Mucosa of descending colon (tissue), 3 donors: ENCODE measurements around the gene MPV17L. TPM values are rescaled to one million over a fixed set of nuclear protein-coding genes. Genes with fewer than 3 reads are reported as not detected.

ENCODE experiments used
- ATAC-seq: fragments of 200-7000 bp; cut with Tn5 transposase; one replicate; pipeline ENCODE4 v1.9.1; 2020; ENCODE audit warnings: mild to moderate bottlenecking, moderate library complexity
- DNase-seq, 3 donors: peaks; one replicate each; pipeline ENCODE4 v3.0.0-alpha.2; 2020
- H3K36me3 ChIP-seq: fragments of 200-600 bp; one replicate; pipeline ENCODE4 v1.8.0; 2021; ENCODE audit warnings: low read depth, mild to moderate bottlenecking
- H3K4me1 ChIP-seq: fragments of 200-600 bp; one replicate; pipeline ENCODE4 v1.8.0; 2021; ENCODE audit warnings: low read depth, mild to moderate bottlenecking
- H3K4me3 ChIP-seq: fragments of 200-600 bp; one replicate; pipeline ENCODE4 v1.8.0; 2021; ENCODE audit warnings: mild to moderate bottlenecking
- H3K9me3 ChIP-seq: fragments of 200-600 bp; one replicate; pipeline ENCODE4 v1.8.0; 2021; ENCODE audit warnings: mild to moderate bottlenecking
- intact Hi-C, 2 donors: fragments of 100-400 bp; cut with DNase I in 1 of 2; cut with micrococcal nuclease in 1 of 2; formaldehyde crosslinking; loops; one replicate each; pipeline versions ENCODE4 v1.11.0 to v1.11.1; 2022; cut with DNase I, micrococcal nuclease
- total RNA-seq, 3 donors: library from RNA; stranded (reverse); fragmentation: NEBNext Ultra II Directional in 2 of 3; extraction: Animal tissue kit (Norgen Biotek cat#: 25700) in 2 of 3; gene quantifications; one replicate each; pipeline versions ENCODE4 v1.2.1 to v1.2.4, GENCODE V29; 2021 to 2023
- TF ChIP-seq, protein P1 (sequence below): fragments of 200-600 bp; IDR thresholded peaks from one replicate; pipeline ENCODE4 v1.8.0; 2022; ENCODE audit warnings: antibody characterized with exemption, mild to moderate bottlenecking
- donor health status: DM: no; HTN: no; CAD: no; lungs with moderate emphysema.
- donor health status: DM: no; HTN: no; CAD: no.
- donor health status: DM: no; HTN: yes; CAD: no.

The MPV17L gene
- total RNA-seq, 3 donors from 2014 or later: 4.8 to 9.8 (median 8.3) TPM

DNA sequence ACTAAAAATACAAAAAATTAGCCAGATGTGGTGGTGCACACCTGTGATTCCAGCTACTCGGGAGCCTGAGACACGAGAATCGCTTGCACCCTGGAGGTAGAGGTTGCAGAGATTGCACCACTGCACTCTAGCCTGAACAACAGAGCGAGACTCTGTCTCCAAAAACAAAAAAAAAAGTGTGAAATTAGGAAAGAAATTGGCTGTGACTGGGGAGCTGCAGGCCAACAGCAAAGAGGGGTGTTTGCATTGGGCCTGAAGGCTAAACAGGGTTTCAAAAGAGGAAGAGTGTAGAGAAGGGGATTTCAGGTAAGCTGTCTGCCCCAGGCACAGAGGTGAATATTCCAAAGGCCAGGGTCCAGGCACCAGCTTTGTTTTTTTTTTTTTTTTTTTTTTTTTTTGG lies 48.2 kb downstream of the MPV17L start:
- intact Hi-C loops: no loop called here
- Histone ChIP-seq H3K4me3 (no peak overlapping the region), H3K4me1 (no peaks in the 10 kb centered on the region), H3K9me3 (no peaks in the 10 kb centered on the region), H3K36me3 (no peaks in the 10 kb centered on the region)
- ATAC-seq: no peak
- no peak for DNase-seq
- TF ChIP-seq, protein P1, sequence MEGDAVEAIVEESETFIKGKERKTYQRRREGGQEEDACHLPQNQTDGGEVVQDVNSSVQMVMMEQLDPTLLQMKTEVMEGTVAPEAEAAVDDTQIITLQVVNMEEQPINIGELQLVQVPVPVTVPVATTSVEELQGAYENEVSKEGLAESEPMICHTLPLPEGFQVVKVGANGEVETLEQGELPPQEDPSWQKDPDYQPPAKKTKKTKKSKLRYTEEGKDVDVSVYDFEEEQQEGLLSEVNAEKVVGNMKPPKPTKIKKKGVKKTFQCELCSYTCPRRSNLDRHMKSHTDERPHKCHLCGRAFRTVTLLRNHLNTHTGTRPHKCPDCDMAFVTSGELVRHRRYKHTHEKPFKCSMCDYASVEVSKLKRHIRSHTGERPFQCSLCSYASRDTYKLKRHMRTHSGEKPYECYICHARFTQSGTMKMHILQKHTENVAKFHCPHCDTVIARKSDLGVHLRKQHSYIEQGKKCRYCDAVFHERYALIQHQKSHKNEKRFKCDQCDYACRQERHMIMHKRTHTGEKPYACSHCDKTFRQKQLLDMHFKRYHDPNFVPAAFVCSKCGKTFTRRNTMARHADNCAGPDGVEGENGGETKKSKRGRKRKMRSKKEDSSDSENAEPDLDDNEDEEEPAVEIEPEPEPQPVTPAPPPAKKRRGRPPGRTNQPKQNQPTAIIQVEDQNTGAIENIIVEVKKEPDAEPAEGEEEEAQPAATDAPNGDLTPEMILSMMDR: no peak

- ATAC-seq (no peak), DNase-seq (no peak)
- no peaks in the 10 kb centered on the region for H3K4me1 ChIP-seq
- no peaks in the 10 kb centered on the region for H3K9me3 ChIP-seq
- no peak overlapping the region for H3K4me3 ChIP-seq
- no peaks in the 10 kb centered on the region for H3K36me3 ChIP-seq
- intact Hi-C loops: no loop called here
- TF ChIP-seq, protein P1: no peak
These were observed 48.7 kb downstream of the MPV17L start for GRCh38 chr16:15444264-15444663.

- H3K9me3 ChIP-seq: no peaks in the 10 kb centered on the region
- intact Hi-C loops: no loop called here
- no peak for DNase-seq
- H3K4me1 ChIP-seq: no peaks in the 10 kb centered on the region
- no peak for ATAC-seq
- H3K36me3 ChIP-seq: no peaks in the 10 kb centered on the region
- TF ChIP-seq, protein P1: no peak
- H3K4me3 ChIP-seq: no peak overlapping the region
These were observed 49.9 kb downstream of the MPV17L start for GRCh38 chr16:15445450-15445849.

DNA sequence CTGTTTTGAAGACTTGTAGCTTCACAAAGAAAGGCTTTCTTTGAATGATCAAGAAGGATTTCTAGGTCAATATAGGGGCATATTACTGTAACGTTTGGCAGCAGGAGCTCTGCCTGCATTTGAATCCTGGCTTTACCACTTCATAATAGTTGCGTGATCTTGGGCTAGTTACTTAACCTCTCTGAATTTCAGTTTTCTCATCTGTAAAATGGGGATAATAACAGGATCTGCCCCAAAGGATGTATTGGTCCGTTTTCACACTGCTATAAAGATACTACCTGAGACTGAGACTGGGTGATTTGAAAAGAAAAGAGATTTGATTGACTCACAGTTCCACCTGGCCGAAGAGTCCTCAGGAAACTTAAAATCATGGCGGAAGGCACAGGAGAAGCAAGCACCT lies 51.3 kb downstream of the MPV17L start:
- Histone ChIP-seq H3K36me3 (no peaks in the 10 kb centered on the region), H3K9me3 (no peaks in the 10 kb centered on the region), H3K4me1 (no peaks in the 10 kb centered on the region), H3K4me3 (no peak overlapping the region)
- DNase-seq (no peak), ATAC-seq (no peak)
- intact Hi-C loops: no loop called here
- TF ChIP-seq, protein P1: no peak

DNA sequence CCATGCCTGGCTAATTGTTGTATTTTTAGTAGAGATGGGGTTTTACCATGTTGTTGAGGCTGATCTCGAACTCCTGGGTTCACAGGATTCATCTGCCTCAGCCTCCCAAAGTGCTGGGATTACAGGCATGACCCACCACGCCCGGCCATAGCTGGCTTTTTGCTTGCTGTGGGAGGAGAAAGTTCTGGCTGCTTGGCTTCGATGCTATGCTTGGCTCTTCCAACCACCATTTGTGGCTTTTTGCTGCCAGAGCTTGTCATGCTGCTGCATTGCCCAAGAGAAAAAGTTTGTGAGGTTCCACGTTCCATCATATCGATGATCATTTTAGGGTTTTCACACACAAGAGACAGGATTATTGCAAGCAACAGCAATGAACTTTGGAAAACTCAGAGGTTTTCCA lies 55.1 kb downstream of the MPV17L start:
- intact Hi-C loops: no loop called here
- TF ChIP-seq, protein P1: no peak
- no peak overlapping the region for H3K4me3 ChIP-seq
- H3K36me3 ChIP-seq: no peaks in the 10 kb centered on the region
- ATAC-seq (no peak), DNase-seq (peak in 1 of 3 donors; percentile 7)
- H3K4me1 ChIP-seq: no peaks in the 10 kb centered on the region
- no peaks in the 10 kb centered on the region for H3K9me3 ChIP-seq

GRCh38 chr16:15451098-15451731 lies 55.7 kb downstream of the MPV17L start:
- no peak for ATAC-seq
- TF ChIP-seq, protein P1: no peak
- H3K4me3 ChIP-seq: no peak overlapping the region
- no peaks in the 10 kb centered on the region for H3K36me3 ChIP-seq
- intact Hi-C loops: no loop called here
- no peaks in the 10 kb centered on the region for H3K9me3 ChIP-seq
- no peaks in the 10 kb centered on the region for H3K4me1 ChIP-seq
- no peak for DNase-seq
